GM18520 (cell line): Measurements from ENCODE around the gene RPS21.

Experiments
- ATAC-seq: cut with Tn5 transposase; IDR thresholded peaks from one replicate; pipeline ENCODE4 v1.9.1; 2021; ENCODE audit not compliant: unreplicated experiment

The RPS21 gene

GRCh38 chr20:62394248-62395245 lies 7.6 kb downstream of the RPS21 start:
- ATAC-seq = no peak

GRCh38 chr20:62395311-62396242 lies 8.7 kb downstream of the RPS21 start:
- no peak for ATAC-seq

GRCh38 chr20:62396367-62397239 lies 9.7 kb downstream of the RPS21 start:
- no peak for ATAC-seq

GRCh38 chr20:62398120-62398821 lies 11.4 kb downstream of the RPS21 start:
- ATAC-seq = no peak

- ATAC-seq = no peak
Observed at GRCh38 chr20:62400021-62400420, 13.1 kb downstream of the RPS21 start.

GRCh38 chr20:62400541-62400940 lies 13.6 kb downstream of the RPS21 start:
- ATAC-seq = no peak

GRCh38 chr20:62401331-62401779 lies 14.5 kb downstream of the RPS21 start:
- ATAC-seq = no peak

GRCh38 chr20:62402456-62403150 lies 15.7 kb downstream of the RPS21 start:
- ATAC-seq = no peak

- ATAC-seq = no peak
Observed at GRCh38 chr20:62403331-62403730, 16.4 kb downstream of the RPS21 start.

- ATAC-seq = no peak
Observed at GRCh38 chr20:62404112-62404665, 17.3 kb downstream of the RPS21 start.

GRCh38 chr20:62404761-62405107 lies 17.8 kb downstream of the RPS21 start:
- no peak for ATAC-seq

- no peak for ATAC-seq
Observed at GRCh38 chr20:62405108-62405980, 18.4 kb downstream of the RPS21 start.

- ATAC-seq = no peak
Observed at GRCh38 chr20:62405981-62406513, 19.1 kb downstream of the RPS21 start.

GRCh38 chr20:62406635-62407176 lies 19.8 kb downstream of the RPS21 start:
- ATAC-seq = no peak

GRCh38 chr20:62407221-62407992 lies 20.5 kb downstream of the RPS21 start, which contains the start of gene CABLES2:
TSS of gene CABLES2 (minus strand) at chr20:62407285. CDS start at chr20:62407276, 9 bp downstream.
- ATAC-seq = peak; percentile 86

- no peak for ATAC-seq
Observed at GRCh38 chr20:62408055-62408454, 21.2 kb downstream of the RPS21 start.

- ATAC-seq = no peak
Observed at GRCh38 chr20:62408640-62409039, 21.7 kb downstream of the RPS21 start.
